HEK293T (cell line): Measurements from ENCODE around the gene ITSN2.
"Not testable (repeated sequence)": the region's sequence is repeated elsewhere in the genome, so short reads cannot be mapped to it uniquely, and the experiment has no call there.

Experiments
- CTCF ChIA-PET: fragments of 350-600 bp; formaldehyde crosslinking; extraction: SDS; loops from one replicate; lab custom pipeline; 2021; ENCODE audit warnings: antibody characterized with exemption, inconsistent platforms; lab: Yijun Ruan, JAX
- POLR2A ChIA-PET: fragments of 350-600 bp; formaldehyde crosslinking; extraction: SDS; loops from one replicate; lab custom pipeline; 2020; ENCODE audit warnings: antibody characterized with exemption, inconsistent platforms; lab: Yijun Ruan, JAX
- DNase-seq: peaks from one replicate; pipeline ENCODE4 v3.0.0; 2012; ENCODE audit warnings: mixed read lengths; ENCODE audit errors: extremely low spot score
- ARNT ChIP-seq: fragments of 450-650 bp; IDR thresholded peaks from 2 replicates; pipeline ENCODE4 v1.6.1; 2017; ENCODE audit warnings: mild to moderate bottlenecking
- BHLHE40 ChIP-seq: fragments of 450-650 bp; IDR thresholded peaks from 2 replicates; pipeline ENCODE4 v1.6.1; 2016; ENCODE audit warnings: mild to moderate bottlenecking, moderate library complexity, borderline replicate concordance
- CTBP1 ChIP-seq: fragments of 450-650 bp; IDR thresholded peaks from 2 replicates; pipeline ENCODE4 v1.6.1; 2016; ENCODE audit warnings: borderline replicate concordance
- ELF4 ChIP-seq: fragments of 450-650 bp; IDR thresholded peaks from 2 replicates; pipeline ENCODE4 v1.6.1; 2017; ENCODE audit warnings: antibody characterized with exemption
- FOXA1 ChIP-seq: fragments of 450-650 bp; IDR thresholded peaks from 2 replicates; pipeline ENCODE4 v1.6.1; 2016; ENCODE audit warnings: mild to moderate bottlenecking
- FOXK2 ChIP-seq: fragments of 450-650 bp; IDR thresholded peaks from 2 replicates; pipeline ENCODE4 v1.6.1; 2016; ENCODE audit warnings: mild to moderate bottlenecking
- FOXM1 ChIP-seq: fragments of 450-650 bp; IDR thresholded peaks from 2 replicates; pipeline ENCODE4 v1.6.1; 2017; ENCODE audit warnings: mild to moderate bottlenecking, borderline replicate concordance
- HDGF ChIP-seq: fragments of 450-650 bp; IDR thresholded peaks from 2 replicates; pipeline ENCODE4 v1.6.1; 2017; ENCODE audit warnings: antibody characterized with exemption, borderline replicate concordance
- L3MBTL2 ChIP-seq: fragments of 450-650 bp; conservative IDR thresholded peaks from 2 replicates; pipeline ENCODE4 v1.6.1; 2016; ENCODE audit warnings: mild to moderate bottlenecking
- LEF1 ChIP-seq: fragments of 450-650 bp; IDR thresholded peaks from 2 replicates; pipeline ENCODE4 v1.6.1; 2017; ENCODE audit warnings: mild to moderate bottlenecking, borderline replicate concordance
- NFRKB ChIP-seq: fragments of 450-650 bp; IDR thresholded peaks from 2 replicates; pipeline ENCODE4 v1.6.1; 2016; ENCODE audit warnings: mild to moderate bottlenecking, moderate library complexity
- SP1 ChIP-seq: fragments of 450-650 bp; IDR thresholded peaks from 2 replicates; pipeline ENCODE4 v1.6.1; 2017
- SUZ12 ChIP-seq: fragments of 450-650 bp; IDR thresholded peaks from 2 replicates; pipeline ENCODE4 v1.6.1; 2016; ENCODE audit warnings: mild to moderate bottlenecking
- TARDBP ChIP-seq: fragments of 450-650 bp; IDR thresholded peaks from 2 replicates; pipeline ENCODE4 v1.6.1; 2016
- ZNF384 ChIP-seq: fragments of 450-650 bp; IDR thresholded peaks from 2 replicates; pipeline ENCODE4 v1.6.1; 2016
- TF ChIP-seq, protein P1 (sequence below): fragments of 450-650 bp; IDR thresholded peaks from 2 replicates; pipeline ENCODE4 v1.6.1; 2016

ITSN2 gene

GRCh38 chr2:24372033-24372432, 11.7 kb upstream of the ITSN2 start:
- no peak for TF ChIP-seq CTBP1
- ChIA-PET POLR2A (interaction anchor here (0.7 kb wide), 1 partner anchor 335 kb away, joined by 4 read pairs; no protein-coding TSS in a partner anchor), CTCF (interaction anchor here (1.1 to 1.3 kb wide), 2 partner anchors 8 to 154 kb away, joined by 3 to 5 read pairs; no protein-coding TSS in a partner anchor)
- no peak for DNase-seq

GRCh38 chr2:24365826-24366225, 5.5 kb upstream of the ITSN2 start:
- DNase-seq, result no peak
- POLR2A ChIA-PET, result no interaction called here
- CTCF ChIA-PET, result no interaction called here
- TF ChIP-seq L3MBTL2, result no peak
- no peak for TF ChIP-seq FOXM1
- no peak for TF ChIP-seq HDGF
- TF ChIP-seq ARNT, result no peak
- TF ChIP-seq, protein P1, sequence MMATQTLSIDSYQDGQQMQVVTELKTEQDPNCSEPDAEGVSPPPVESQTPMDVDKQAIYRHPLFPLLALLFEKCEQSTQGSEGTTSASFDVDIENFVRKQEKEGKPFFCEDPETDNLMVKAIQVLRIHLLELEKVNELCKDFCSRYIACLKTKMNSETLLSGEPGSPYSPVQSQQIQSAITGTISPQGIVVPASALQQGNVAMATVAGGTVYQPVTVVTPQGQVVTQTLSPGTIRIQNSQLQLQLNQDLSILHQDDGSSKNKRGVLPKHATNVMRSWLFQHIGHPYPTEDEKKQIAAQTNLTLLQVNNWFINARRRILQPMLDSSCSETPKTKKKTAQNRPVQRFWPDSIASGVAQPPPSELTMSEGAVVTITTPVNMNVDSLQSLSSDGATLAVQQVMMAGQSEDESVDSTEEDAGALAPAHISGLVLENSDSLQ, result no peak
- TF ChIP-seq CTBP1, result no peak
- TF ChIP-seq SP1, result no peak
- TF ChIP-seq TARDBP, result no peak
- no peak for TF ChIP-seq LEF1
- TF ChIP-seq ZNF384, result no peak

GRCh38 chr2:24365051-24365450, 4.7 kb upstream of the ITSN2 start:
- DNase-seq, result no peak
- CTCF ChIA-PET, result no interaction called here
- POLR2A ChIA-PET, result no interaction called here
- no peak for TF ChIP-seq L3MBTL2
- no peak for TF ChIP-seq CTBP1
- no peak for TF ChIP-seq SUZ12

GRCh38 chr2:24363301-24363700, 3.0 kb upstream of the ITSN2 start:
- ChIA-PET CTCF (interaction anchor here (0.6 kb wide), 1 partner anchor 211 kb away, joined by 3 read pairs; no protein-coding TSS in a partner anchor), POLR2A (interaction anchor here (0.9 kb wide), 1 partner anchor 287 kb away, joined by 3 read pairs; the partner anchor contains the start of gene SF3B6)
- DNase-seq, result no peak
- TF ChIP-seq FOXM1, result no peak
- TF ChIP-seq, protein P1, result no peak
- TF ChIP-seq FOXA1, result no peak
- TF ChIP-seq NFRKB, result no peak
- no peak for TF ChIP-seq ELF4
- TF ChIP-seq CTBP1, result no peak
- TF ChIP-seq TARDBP, result no peak
- TF ChIP-seq FOXK2, result no peak
- no peak for TF ChIP-seq ARNT
- no peak for TF ChIP-seq BHLHE40
- TF ChIP-seq L3MBTL2, result no peak
- TF ChIP-seq HDGF, result no peak

DNA sequence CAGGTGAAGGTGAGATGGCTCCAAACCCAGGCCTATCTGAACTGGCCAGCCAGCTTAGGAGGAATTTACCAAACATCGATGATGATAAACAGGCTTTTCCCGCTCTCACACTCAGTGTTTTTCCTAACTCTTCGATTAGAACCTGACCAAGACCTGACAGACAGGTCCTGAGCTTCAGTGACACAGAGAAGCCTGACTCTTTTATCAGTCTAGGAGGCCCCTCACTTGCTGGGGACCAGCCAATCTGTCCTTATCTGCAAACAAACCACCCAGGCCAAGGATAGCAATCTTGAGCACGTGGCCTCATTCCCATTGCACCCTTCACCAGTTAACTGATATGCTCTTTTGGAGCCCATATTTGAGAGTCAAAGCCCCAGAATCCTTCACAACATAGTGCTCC, 1.9 kb upstream of the ITSN2 start:
- TF ChIP-seq LEF1, result no peak
- DNase-seq, result no peak
- POLR2A ChIA-PET, result no interaction called here
- CTCF ChIA-PET, result no interaction called here

GRCh38 chr2:24360963-24361330, 611 bp upstream of the ITSN2 start:
- TF ChIP-seq TARDBP (no peak), CTBP1 (no peak), SP1 (no peak), ELF4 (no peak), LEF1 (no peak), L3MBTL2 (0 out of 2 replicates have a peak, but pooled peaks have one; percentile 37)
- ChIA-PET POLR2A (interaction anchor here (0.7 to 2.0 kb wide), 7 partner anchors 10 to 313 kb away, joined by 3 to 7 read pairs (median 3); partner anchors contain the start of genes SF3B6 and WDCP), CTCF (no interaction called here)
- no peak for DNase-seq

GRCh38 chr2:24359129-24360049, 947 bp downstream of the ITSN2 start:
- TF ChIP-seq CTBP1 (no peak), LEF1 (no peak), NFRKB (no peak), FOXK2 (no peak), L3MBTL2 (peak; percentile 42; the same call in 1 of the 2 replicates)
- peak; percentile 39 for DNase-seq
- CTCF ChIA-PET, result no interaction called here
- POLR2A ChIA-PET, result interaction anchor here (0.6 to 2.0 kb wide), 3 partner anchors 15 to 799 kb away, joined by 3 to 6 read pairs (median 4); partner anchors contain the start of gene WDCP

DNA sequence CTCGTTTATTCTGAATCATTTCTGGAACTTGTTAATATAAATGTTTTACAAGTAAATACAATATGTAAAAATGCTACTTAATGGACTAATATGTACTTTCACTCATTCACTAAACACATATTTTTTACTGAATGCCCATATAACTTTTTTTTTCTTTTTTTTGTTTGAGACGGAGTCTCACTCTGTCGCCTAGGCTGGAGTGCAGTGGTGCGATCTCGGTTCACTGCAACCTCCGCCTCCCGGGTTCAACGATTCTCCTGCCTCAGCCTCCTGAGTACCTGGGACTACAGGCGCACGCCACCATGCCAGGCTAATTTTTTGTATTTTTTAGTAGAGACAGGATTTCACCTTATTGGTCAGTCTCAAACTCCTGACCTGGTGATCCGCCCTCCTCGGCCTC, 2.6 kb downstream of the ITSN2 start:
- CTCF ChIA-PET, DNase-seq: not testable (repeated sequence)
- POLR2A ChIA-PET, result interaction anchor here (0.7 kb wide), 1 partner anchor 310 kb away, joined by 3 read pairs; the partner anchor contains the start of gene WDCP

DNA sequence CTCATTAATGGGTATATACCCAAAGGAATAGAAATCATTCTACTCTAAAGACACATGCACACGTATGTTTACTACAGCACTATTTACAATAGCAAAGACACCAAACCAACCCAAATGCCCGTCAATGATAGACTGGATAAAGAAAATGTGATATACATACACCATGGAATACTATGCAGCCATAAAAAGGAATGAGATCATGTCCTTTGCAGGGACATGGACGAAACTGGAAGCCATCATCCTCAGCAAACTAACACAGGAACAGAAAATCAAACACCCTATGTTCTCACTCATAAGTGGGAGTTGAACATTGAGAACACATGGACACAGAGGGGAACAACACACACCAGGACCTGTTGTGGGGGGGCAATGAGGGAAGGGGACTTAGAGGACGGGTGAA, 3.2 kb downstream of the ITSN2 start:
- CTCF ChIA-PET, DNase-seq, POLR2A ChIA-PET: not testable (repeated sequence)
